Measurements from ENCODE around the gene MX2. TPM values are rescaled to one million over a fixed set of nuclear protein-coding genes. Genes with fewer than 3 reads are reported as not detected.

Gene MX2
- total and polyA plus RNA-seq, 2 donors (not counting 1 experiment from before 2014, with no cell fraction given): 51.2 to 64.3 TPM

- intact Hi-C loops (cut with micrococcal nuclease): no loop called here
- Histone ChIP-seq H3K4me2 (replicated peaks; ENCODE audit: low read depth, low read length, poor library complexity, severe bottlenecking) (no peak overlapping the region), H2AFZ (ENCODE audit: insufficient read depth, low read depth, low read length, poor library complexity, severe bottlenecking) (no peak overlapping the region), H4K20me1 (ENCODE audit: control insufficient read depth, insufficient read depth, low read length, poor library complexity, severe bottlenecking) (no peaks in the 10 kb centered on the region), H3K27ac (ENCODE audit: low read length in 2 of 2) (no peak overlapping the region), H3K36me3 (replicated peaks in 1 of 2; ENCODE audit: control extremely low read depth in 1 of 2, control insufficient read depth in 1 of 2, extremely low read depth in 1 of 2, insufficient read depth in 2 of 2, low read length in 1 of 2) (peaks cover 1 to 96% of the 10 kb centered on the region in 2 experiments), H3K27me3 (replicated peaks in 1 of 4; ENCODE audit: control extremely low read depth in 1 of 4, control insufficient read depth in 3 of 4, insufficient read depth in 4 of 4, low read length in 3 of 4) (no peaks in the 10 kb centered on the region), H3K9me3 (ENCODE audit: control extremely low read depth in 1 of 3, control insufficient read depth in 2 of 3, insufficient read depth in 1 of 3, low read length in 2 of 3) (no peaks in the 10 kb centered on the region), H3K4me3 (ENCODE audit: control extremely low read depth in 1 of 5, extremely low read depth in 1 of 5, insufficient read depth in 1 of 5, low read depth in 2 of 5, low read length in 4 of 5) (no peak overlapping the region), H3K79me2 (ENCODE audit: control insufficient read depth, insufficient read depth, low read length) (no peaks in the 10 kb centered on the region), H3K9ac (ENCODE audit: low read length) (no peak overlapping the region), H3K4me1 (ENCODE audit: control insufficient read depth in 2 of 2, insufficient read depth in 2 of 2, low read length in 2 of 2) (no peaks in the 10 kb centered on the region)
- no peaks in the 10 kb centered on the region for H3K9me3 Mint-ChIP-seq (ENCODE audit: insufficient read depth)
- 95% methylated on average over 2 of the region's 2 CpGs for WGBS (ENCODE audit: insufficient coverage)
- no peaks in the 10 kb centered on the region for H3K4me1 Mint-ChIP-seq
- DNase-seq (no peak), ATAC-seq (ENCODE audit: low read depth) (no peak)
- H3K27ac Mint-ChIP-seq: no peak overlapping the region
- CTCF ChIA-PET: interaction anchor here (2.9 kb wide), 1 partner anchor 159 kb away, joined by 8 read pairs; no protein-coding TSS in a partner anchor
- POLR2A ChIA-PET: no interaction called here
- no peaks in the 10 kb centered on the region for H3K27me3 Mint-ChIP-seq
- H3K4me3 Mint-ChIP-seq: no peak overlapping the region
- TF ChIP-seq, protein P1, sequence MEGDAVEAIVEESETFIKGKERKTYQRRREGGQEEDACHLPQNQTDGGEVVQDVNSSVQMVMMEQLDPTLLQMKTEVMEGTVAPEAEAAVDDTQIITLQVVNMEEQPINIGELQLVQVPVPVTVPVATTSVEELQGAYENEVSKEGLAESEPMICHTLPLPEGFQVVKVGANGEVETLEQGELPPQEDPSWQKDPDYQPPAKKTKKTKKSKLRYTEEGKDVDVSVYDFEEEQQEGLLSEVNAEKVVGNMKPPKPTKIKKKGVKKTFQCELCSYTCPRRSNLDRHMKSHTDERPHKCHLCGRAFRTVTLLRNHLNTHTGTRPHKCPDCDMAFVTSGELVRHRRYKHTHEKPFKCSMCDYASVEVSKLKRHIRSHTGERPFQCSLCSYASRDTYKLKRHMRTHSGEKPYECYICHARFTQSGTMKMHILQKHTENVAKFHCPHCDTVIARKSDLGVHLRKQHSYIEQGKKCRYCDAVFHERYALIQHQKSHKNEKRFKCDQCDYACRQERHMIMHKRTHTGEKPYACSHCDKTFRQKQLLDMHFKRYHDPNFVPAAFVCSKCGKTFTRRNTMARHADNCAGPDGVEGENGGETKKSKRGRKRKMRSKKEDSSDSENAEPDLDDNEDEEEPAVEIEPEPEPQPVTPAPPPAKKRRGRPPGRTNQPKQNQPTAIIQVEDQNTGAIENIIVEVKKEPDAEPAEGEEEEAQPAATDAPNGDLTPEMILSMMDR (IDR thresholded peaks at IDR 0.05): no peak
- no peak for TF ChIP-seq EZH2 (IDR thresholded peaks at IDR 0.05; ENCODE audit: borderline replicate concordance, insufficient read depth, low read depth, low read length, poor library complexity, severe bottlenecking)
Observed at GRCh38 chr21:41442481-41443186, 80.8 kb downstream of the MX2 start.

- Histone ChIP-seq H3K27me3 (replicated peaks in 1 of 4; ENCODE audit: control extremely low read depth in 1 of 4, control insufficient read depth in 3 of 4, insufficient read depth in 4 of 4, low read length in 3 of 4) (no peaks in the 10 kb centered on the region), H3K4me2 (replicated peaks; ENCODE audit: low read depth, low read length, poor library complexity, severe bottlenecking) (no peak overlapping the region), H3K36me3 (replicated peaks in 1 of 2; ENCODE audit: control extremely low read depth in 1 of 2, control insufficient read depth in 1 of 2, extremely low read depth in 1 of 2, insufficient read depth in 2 of 2, low read length in 1 of 2) (peaks cover 1 to 94% of the 10 kb centered on the region in 2 experiments), H3K9ac (ENCODE audit: low read length) (no peak overlapping the region), H3K4me1 (ENCODE audit: control insufficient read depth in 2 of 2, insufficient read depth in 2 of 2, low read length in 2 of 2) (no peaks in the 10 kb centered on the region), H3K9me3 (ENCODE audit: control extremely low read depth in 1 of 3, control insufficient read depth in 2 of 3, insufficient read depth in 1 of 3, low read length in 2 of 3) (no peaks in the 10 kb centered on the region), H3K27ac (ENCODE audit: low read length in 2 of 2) (no peak overlapping the region), H4K20me1 (ENCODE audit: control insufficient read depth, insufficient read depth, low read length, poor library complexity, severe bottlenecking) (no peaks in the 10 kb centered on the region), H2AFZ (ENCODE audit: insufficient read depth, low read depth, low read length, poor library complexity, severe bottlenecking) (no peak overlapping the region), H3K4me3 (ENCODE audit: control extremely low read depth in 1 of 5, extremely low read depth in 1 of 5, insufficient read depth in 1 of 5, low read depth in 2 of 5, low read length in 4 of 5) (no peak overlapping the region), H3K79me2 (ENCODE audit: control insufficient read depth, insufficient read depth, low read length) (no peaks in the 10 kb centered on the region)
- ATAC-seq (ENCODE audit: low read depth) (no peak), DNase-seq (no peak)
- Mint-ChIP-seq H3K27me3 (no peaks in the 10 kb centered on the region), H3K4me1 (no peaks in the 10 kb centered on the region), H3K27ac (no peak overlapping the region), H3K9me3 (ENCODE audit: insufficient read depth) (no peaks in the 10 kb centered on the region), H3K4me3 (no peak overlapping the region)
- ChIA-PET CTCF (interaction anchor here (2.9 kb wide), 1 partner anchor 160 kb away, joined by 8 read pairs; no protein-coding TSS in a partner anchor), POLR2A (interaction anchor here (0.6 kb wide), 1 partner anchor 76 kb away, joined by 5 read pairs; no protein-coding TSS in a partner anchor)
- 100% methylated on average over 2 of the region's 7 CpGs for WGBS (ENCODE audit: insufficient coverage)
- TF ChIP-seq EZH2 (IDR thresholded peaks at IDR 0.05; ENCODE audit: borderline replicate concordance, insufficient read depth, low read depth, low read length, poor library complexity, severe bottlenecking): no peak
- TF ChIP-seq, protein P1 (IDR thresholded peaks at IDR 0.05): no peak
- intact Hi-C loops (cut with micrococcal nuclease): no loop called here
Observed at GRCh38 chr21:41443562-41443961, 81.7 kb downstream of the MX2 start.

All from B cell (primary cell).